Spleen (tissue), 13 donors: Measurements from ENCODE around the gene SLC25A40. TPM values are rescaled to one million over a fixed set of nuclear protein-coding genes. Genes with fewer than 3 reads are reported as not detected.
"Not testable (repeated sequence)": the region's sequence is repeated elsewhere in the genome, so short reads cannot be mapped to it uniquely, and the experiment has no call there.

Experiments used
- DNase-seq: peaks from one replicate; pipeline ENCODE4 v3.0.0-alpha.2; 2020
- H3K27ac ChIP-seq, 8 donors: fragments of 200-600 bp; sonication (generic) in 7 of 8; 1 replicate in 4 of 8; 2 replicates in 4 of 8; pipeline versions ENCODE4 v1.5.0 to v1.8.0; 2016 to 2021; ENCODE audit warnings: inconsistent platforms in 4 of 8, mild to moderate bottlenecking in 4 of 8, moderate library complexity in 1 of 8
- H3K27me3 ChIP-seq, 7 donors: fragments of 200-600 bp; sonication (generic) in 6 of 7; replicated peaks in 1 of 7; 1 replicate in 4 of 7; 2 replicates in 3 of 7; pipeline versions ENCODE4 v1.5.0 to v1.8.0; 2016 to 2021; ENCODE audit warnings: inconsistent platforms in 3 of 7, mild to moderate bottlenecking in 1 of 7
- H3K36me3 ChIP-seq, 6 donors: fragments of 200-600 bp; sonication (generic) in 5 of 6; 1 replicate in 4 of 6; 2 replicates in 2 of 6; pipeline versions ENCODE4 v1.5.0 to v1.8.0; 2016 to 2021; ENCODE audit warnings: inconsistent platforms in 2 of 6
- H3K4me1 ChIP-seq, 6 donors: fragments of 200-600 bp; sonication (generic) in 5 of 6; 1 replicate in 3 of 6; 2 replicates in 3 of 6; pipeline versions ENCODE4 v1.5.0 to v1.8.0; 2016 to 2021; ENCODE audit warnings: inconsistent platforms in 3 of 6
- H3K4me3 ChIP-seq, 8 donors: fragments of 200-600 bp; sonication (generic) in 7 of 8; 1 replicate in 4 of 8; 2 replicates in 4 of 8; pipeline versions ENCODE4 v1.5.0 to v1.8.0; 2016 to 2021; ENCODE audit warnings: inconsistent platforms in 4 of 8, mild to moderate bottlenecking in 4 of 8, moderate library complexity in 2 of 8
- H3K9me3 ChIP-seq, 8 donors: fragments of 200-600 bp; sonication (generic) in 7 of 8; 1 replicate in 4 of 8; 2 replicates in 4 of 8; pipeline versions ENCODE4 v1.5.0 to v1.8.0; 2016 to 2021; ENCODE audit warnings: inconsistent platforms in 4 of 8
- POLR2A ChIP-seq, 3 donors: fragments of 450-650 bp; IDR thresholded peaks; one replicate each; pipeline ENCODE4 v1.5.1; 2017; ENCODE audit warnings: antibody characterized with exemption in 3 of 3, mild to moderate bottlenecking in 1 of 3
- POLR2AphosphoS5 ChIP-seq, 3 donors: sonication (generic); formaldehyde crosslinking; IDR thresholded peaks; one replicate each; pipeline ENCODE4 v1.5.1; 2017; ENCODE audit warnings: antibody characterized with exemption in 3 of 3
- WGBS, 5 donors: extraction: QIAGEN DNeasy Blood & Tissue Kit in 3 of 5; methylation state at CpG; one replicate each; pipeline versions ENCODE4 v1.1.5 to v1.1.7; 2013 to 2018; 5-methylcytosine and 5-hydroxymethylcytosine counted together
- intact Hi-C: fragments of 100-400 bp; cut with DNase I; formaldehyde crosslinking; loops from one replicate; pipeline ENCODE4 v1.15.0; 2023; ENCODE audit warnings: low total_unique reads
- long read RNA-seq, 2 donors: transcript quantifications; one replicate each; lab custom pipeline, GENCODE V29; 2026
- polyA plus RNA-seq, 3 donors: library from polyadenylated mRNA; stranded (reverse); fragments of 200-250 nt; gene quantifications; one replicate each; pipeline ENCODE4 v1.2.1, GENCODE V29; 2013
- total RNA-seq, 7 donors: library from RNA; depleted of rRNA in 3 of 7; stranded (reverse); fragments of >200 nt in 3 of 7; fragmentation: NEBNext Ultra II Directional in 4 of 7; extraction: Animal tissue kit (Norgen Biotek cat#: 25700) in 4 of 7; gene quantifications; one replicate each; pipeline versions ENCODE4 v1.1.0 to v1.2.1, GENCODE V29; 2016 to 2021
- TF ChIP-seq, protein P1 (sequence below), 11 experiments: fragments of 200-600 bp in 7 of 11; fragments of 450-650 bp in 4 of 11; sonication (generic) in 4 of 11; IDR thresholded peaks in 8 of 11; conservative IDR thresholded peaks in 3 of 11; 1 replicate in 7 of 11; 2 replicates in 4 of 11; pipeline versions ENCODE4 v1.4.0 to v1.8.0; 2016 to 2021; ENCODE audit warnings: antibody characterized with exemption in 11 of 11, inconsistent platforms in 4 of 11, mild to moderate bottlenecking in 1 of 11
- donor health status: healthy with polysubstance abuse.
- donor health status: DM: no; HTN: no; CAD: no; lungs with moderate emphysema.
- donor health status: DM: no; HTN: no; CAD: no.
- donor health status: Bipolar disorder and iron deficiency.
- donor health status: healthy.
- donor health status: DM: no; HTN: no; CAD: no.
- donor health status: DM: yes; HTN: yes; CAD: no.

Gene SLC25A40, protein sequence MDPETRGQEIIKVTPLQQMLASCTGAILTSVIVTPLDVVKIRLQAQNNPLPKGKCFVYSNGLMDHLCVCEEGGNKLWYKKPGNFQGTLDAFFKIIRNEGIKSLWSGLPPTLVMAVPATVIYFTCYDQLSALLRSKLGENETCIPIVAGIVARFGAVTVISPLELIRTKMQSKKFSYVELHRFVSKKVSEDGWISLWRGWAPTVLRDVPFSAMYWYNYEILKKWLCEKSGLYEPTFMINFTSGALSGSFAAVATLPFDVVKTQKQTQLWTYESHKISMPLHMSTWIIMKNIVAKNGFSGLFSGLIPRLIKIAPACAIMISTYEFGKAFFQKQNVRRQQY
- total RNA-seq (100 to 1,000 TPM in 1 of 7 donors, 10 to 100 TPM in 6; 38.5 to 102 (median 50.3) TPM), polyA plus RNA-seq (10 to 100 TPM in 1 of 3 donors, 1 to 10 TPM in 2; 6.2 to 10.3 (median 9.1) TPM)
- long read RNA-seq, donor 1, full-length matches to known transcripts = 3 of 3 reads
- long read RNA-seq, donor 1, partial matches to known transcripts = 0 of 3 reads
- long read RNA-seq, donor 1, other reads (novel, unspliced or antisense) = 0 of 3 reads
- long read RNA-seq, donor 2, full-length matches to known transcripts = 4 of 9 reads
- long read RNA-seq, donor 2, partial matches to known transcripts = 5 of 9 reads
- long read RNA-seq, donor 2, other reads (novel, unspliced or antisense) = 0 of 9 reads

DNA sequence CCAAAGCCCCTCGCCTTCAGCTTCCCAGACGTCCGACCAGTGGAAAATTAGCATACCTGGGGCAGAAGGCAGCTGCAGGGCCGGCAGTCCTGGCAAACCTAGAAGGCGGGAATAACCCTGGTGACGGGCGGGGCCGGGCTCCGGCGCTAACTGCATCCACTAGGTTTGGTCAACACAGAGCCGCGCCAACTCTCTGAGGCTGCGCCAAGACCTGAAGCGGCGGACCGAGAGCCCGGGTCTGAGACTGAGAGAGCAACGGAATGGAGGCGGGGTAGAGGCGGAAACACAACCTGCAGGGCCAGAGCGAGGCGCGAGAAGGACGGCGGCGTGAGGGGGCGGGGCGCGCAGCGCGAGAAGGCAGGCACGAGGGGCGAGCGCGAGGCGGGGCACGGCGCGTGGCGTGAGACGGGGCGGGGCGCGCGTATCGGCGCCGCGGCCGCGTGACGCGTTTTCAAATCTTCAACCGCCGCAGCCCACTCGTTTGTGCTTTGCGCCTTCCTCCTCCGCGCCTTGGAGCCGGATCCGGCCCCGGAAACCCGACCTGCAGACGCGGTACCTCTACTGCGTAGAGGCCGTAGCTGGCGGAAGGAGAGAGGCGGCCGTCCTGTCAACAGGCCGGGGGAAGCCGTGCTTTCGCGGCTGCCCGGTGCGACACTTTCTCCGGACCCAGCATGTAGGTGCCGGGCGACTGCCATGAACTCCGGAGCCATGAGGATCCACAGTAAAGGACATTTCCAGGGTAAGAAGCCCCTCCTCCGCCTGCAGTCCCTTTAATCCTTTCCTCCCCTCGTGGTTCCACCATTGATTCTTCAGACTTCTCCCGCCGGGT lies at the start of gene SLC25A40, which contains the start of gene DBF4:
Gene SLC25A40 (minus strand): TSS at position 321 of the 829 bp plus-strand sequence. CDS start 17,633 bp downstream, outside the sequence.
Gene DBF4 (plus strand): TSS at position 454 of the 829 bp plus-strand sequence. CDS start 240 bp downstream, at position 694.
- intact Hi-C loops = no loop called here
- H3K4me3 ChIP-seq = peak within 1 kb of the TSS; percentile 74 to 85 (median 82)
- H3K27ac ChIP-seq = peak within 1 kb of the TSS; percentile 83 to 97 (median 96)
- peaks cover 0 to 13% (median 6%) of the 10 kb centered on the region in 8 donors for H3K9me3 ChIP-seq
- no peaks in the 10 kb centered on the region for H3K27me3 ChIP-seq
- TF ChIP-seq POLR2A (IDR thresholded peaks at IDR 0.05) = peak; percentile 20 to 73 (median 66)
- TF ChIP-seq, protein P1, sequence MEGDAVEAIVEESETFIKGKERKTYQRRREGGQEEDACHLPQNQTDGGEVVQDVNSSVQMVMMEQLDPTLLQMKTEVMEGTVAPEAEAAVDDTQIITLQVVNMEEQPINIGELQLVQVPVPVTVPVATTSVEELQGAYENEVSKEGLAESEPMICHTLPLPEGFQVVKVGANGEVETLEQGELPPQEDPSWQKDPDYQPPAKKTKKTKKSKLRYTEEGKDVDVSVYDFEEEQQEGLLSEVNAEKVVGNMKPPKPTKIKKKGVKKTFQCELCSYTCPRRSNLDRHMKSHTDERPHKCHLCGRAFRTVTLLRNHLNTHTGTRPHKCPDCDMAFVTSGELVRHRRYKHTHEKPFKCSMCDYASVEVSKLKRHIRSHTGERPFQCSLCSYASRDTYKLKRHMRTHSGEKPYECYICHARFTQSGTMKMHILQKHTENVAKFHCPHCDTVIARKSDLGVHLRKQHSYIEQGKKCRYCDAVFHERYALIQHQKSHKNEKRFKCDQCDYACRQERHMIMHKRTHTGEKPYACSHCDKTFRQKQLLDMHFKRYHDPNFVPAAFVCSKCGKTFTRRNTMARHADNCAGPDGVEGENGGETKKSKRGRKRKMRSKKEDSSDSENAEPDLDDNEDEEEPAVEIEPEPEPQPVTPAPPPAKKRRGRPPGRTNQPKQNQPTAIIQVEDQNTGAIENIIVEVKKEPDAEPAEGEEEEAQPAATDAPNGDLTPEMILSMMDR (IDR thresholded peaks at IDR 0.05 in 8 of 11, conservative IDR thresholded peaks at IDR 0.05 in 3 of 11) = peak in 2 of 11 experiments; percentile 26 to 30
- peak; percentile 87 to 93 (median 92) for TF ChIP-seq POLR2AphosphoS5 (IDR thresholded peaks at IDR 0.05)
- H3K4me1 ChIP-seq = peaks cover 20 to 68% (median 41%) of the 10 kb centered on the region in 6 donors
- peak; percentile 99 for DNase-seq
- peaks cover 0 to 20% (median 0%) of the 10 kb centered on the region in 6 donors for H3K36me3 ChIP-seq
- WGBS, 5 donors = 0 to 2% (median 1%) methylated on average over 39 to 84 of the region's 84 CpGs

DNA sequence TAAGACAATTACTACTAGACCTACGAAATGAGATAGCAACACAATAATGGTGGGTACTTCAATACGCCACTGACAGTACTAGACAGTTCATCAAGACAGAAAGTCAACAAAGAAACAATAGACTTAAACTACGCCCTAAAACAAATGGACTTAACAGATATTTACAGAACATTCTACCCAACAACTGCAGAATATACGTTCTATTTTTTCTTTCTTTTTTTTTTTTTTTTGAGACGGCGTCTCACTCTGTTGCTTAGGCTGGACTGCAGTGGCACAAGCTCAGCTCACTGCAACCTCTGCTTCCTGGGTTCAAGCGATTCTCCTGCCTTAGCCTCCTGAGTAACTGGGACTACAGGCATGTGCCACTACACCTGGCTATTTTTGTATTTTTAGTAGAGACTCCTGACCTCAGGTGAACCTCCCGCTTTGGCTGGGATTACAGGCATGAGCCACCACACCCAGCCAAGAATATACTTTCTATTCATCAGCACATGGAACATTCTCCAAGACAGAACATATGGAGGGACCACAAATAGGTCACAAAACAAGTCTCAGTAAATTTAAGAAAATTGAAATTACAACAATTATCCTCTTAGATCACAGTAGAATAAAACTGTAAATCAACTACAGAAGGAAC lies 46.7 kb upstream of the SLC25A40 start:
- 94 to 96% (median 95%) methylated on average over 8 of the region's 8 CpGs for WGBS, 5 donors
- H3K4me3 ChIP-seq, H3K27ac ChIP-seq, H3K36me3 ChIP-seq, intact Hi-C loops, H3K9me3 ChIP-seq, H3K27me3 ChIP-seq, H3K4me1 ChIP-seq, DNase-seq: not testable (repeated sequence)

DNA sequence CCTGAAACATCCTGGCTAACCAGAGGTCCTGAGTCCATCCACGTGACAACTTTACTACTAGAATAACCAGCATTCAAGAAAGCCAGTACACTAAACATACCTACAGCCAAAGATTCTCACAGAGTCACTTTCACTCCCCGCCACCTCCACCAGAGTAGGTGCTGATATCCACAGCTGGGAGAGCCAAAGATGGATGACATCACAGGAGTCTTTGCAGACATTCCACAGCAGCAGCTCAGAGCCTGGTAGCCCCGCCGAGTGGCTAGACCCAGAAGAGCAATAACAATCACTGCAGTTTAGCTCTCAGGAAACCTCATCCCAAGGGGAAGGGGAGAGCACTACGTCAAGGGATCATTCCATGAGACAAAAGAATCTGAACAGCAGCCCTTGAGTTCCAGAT lies 44.4 kb upstream of the SLC25A40 start:
- intact Hi-C loops = no loop called here
- no peak overlapping the region for H3K27ac ChIP-seq
- no peaks in the 10 kb centered on the region for H3K4me1 ChIP-seq
- H3K4me3 ChIP-seq = no peak overlapping the region
- no peaks in the 10 kb centered on the region for H3K36me3 ChIP-seq
- H3K9me3 ChIP-seq = no peaks in the 10 kb centered on the region
- DNase-seq = no peak
- TF ChIP-seq, protein P1 (IDR thresholded peaks at IDR 0.05 in 8 of 11, conservative IDR thresholded peaks at IDR 0.05 in 3 of 11) = no peak
- H3K27me3 ChIP-seq = no peaks in the 10 kb centered on the region
- WGBS, 5 donors = 77 to 95% (median 87%) methylated on average over 5 of the region's 5 CpGs

DNA sequence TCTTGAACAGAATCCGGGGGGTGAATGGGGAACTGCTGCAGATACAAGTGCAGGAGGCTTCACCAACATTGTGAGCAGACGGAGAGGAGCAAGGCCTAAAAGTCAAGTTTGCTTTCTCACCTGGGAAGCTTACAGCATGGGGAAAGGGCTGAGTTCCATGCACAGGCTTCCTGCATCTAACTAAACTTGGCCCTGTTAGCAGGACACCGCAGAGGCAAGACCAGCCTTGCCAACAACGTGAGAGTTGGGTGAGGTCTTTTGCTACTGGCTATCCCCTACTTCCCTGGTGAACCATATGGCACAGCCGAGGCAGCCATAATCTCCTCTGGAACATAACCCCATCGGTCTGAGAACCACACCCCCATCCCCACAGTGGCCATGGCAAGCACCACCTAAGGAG lies 43.7 kb upstream of the SLC25A40 start:
- no peaks in the 10 kb centered on the region for H3K27me3 ChIP-seq
- H3K4me3 ChIP-seq = no peak overlapping the region
- TF ChIP-seq POLR2A (IDR thresholded peaks at IDR 0.05) = no peak
- TF ChIP-seq POLR2AphosphoS5 (IDR thresholded peaks at IDR 0.05) = no peak
- TF ChIP-seq, protein P1 (IDR thresholded peaks at IDR 0.05 in 8 of 11, conservative IDR thresholded peaks at IDR 0.05 in 3 of 11) = no peak
- WGBS, 5 donors = 87 to 92% (median 91%) methylated on average over 5 to 6 of the region's 6 CpGs
- intact Hi-C loops = no loop called here
- no peak for DNase-seq
- no peaks in the 10 kb centered on the region for H3K4me1 ChIP-seq
- H3K27ac ChIP-seq = no peak overlapping the region
- H3K36me3 ChIP-seq = no peaks in the 10 kb centered on the region
- no peaks in the 10 kb centered on the region for H3K9me3 ChIP-seq
